Rectal smooth muscle tissue (tissue), 1 donor: ENCODE measurements around the gene ECEL1.
A peak's percentile ranks its signal among the peaks of the same experiment; 100 is the strongest.

Source experiments
- H3K27ac ChIP-seq: one replicate; pipeline ENCODE4 v1.7.0; 2013; ENCODE audit warnings: low read depth, low read length, inconsistent platforms
- H3K27me3 ChIP-seq: one replicate; pipeline ENCODE4 v1.7.0; 2013; ENCODE audit warnings: low read length; ENCODE audit not compliant: control insufficient read depth, insufficient read depth
- H3K36me3 ChIP-seq: one replicate; pipeline ENCODE4 v1.7.0; 2013; ENCODE audit warnings: low read length; ENCODE audit not compliant: control insufficient read depth, insufficient read depth
- H3K4me1 ChIP-seq: one replicate; pipeline ENCODE4 v1.7.0; 2013; ENCODE audit warnings: low read length; ENCODE audit not compliant: control insufficient read depth, insufficient read depth
- H3K4me3 ChIP-seq: one replicate; pipeline ENCODE4 v1.7.0; 2013; ENCODE audit warnings: low read length
- H3K9ac ChIP-seq: one replicate; pipeline ENCODE4 v1.7.0; 2013; ENCODE audit warnings: low read length

Gene ECEL1

GRCh38 chr2:232492236-232492848 lies 4.7 kb upstream of the ECEL1 start:
- Histone ChIP-seq H3K9ac (no peak overlapping the region), H3K4me3 (no peak overlapping the region), H3K27me3 (no peaks in the 10 kb centered on the region)

DNA sequence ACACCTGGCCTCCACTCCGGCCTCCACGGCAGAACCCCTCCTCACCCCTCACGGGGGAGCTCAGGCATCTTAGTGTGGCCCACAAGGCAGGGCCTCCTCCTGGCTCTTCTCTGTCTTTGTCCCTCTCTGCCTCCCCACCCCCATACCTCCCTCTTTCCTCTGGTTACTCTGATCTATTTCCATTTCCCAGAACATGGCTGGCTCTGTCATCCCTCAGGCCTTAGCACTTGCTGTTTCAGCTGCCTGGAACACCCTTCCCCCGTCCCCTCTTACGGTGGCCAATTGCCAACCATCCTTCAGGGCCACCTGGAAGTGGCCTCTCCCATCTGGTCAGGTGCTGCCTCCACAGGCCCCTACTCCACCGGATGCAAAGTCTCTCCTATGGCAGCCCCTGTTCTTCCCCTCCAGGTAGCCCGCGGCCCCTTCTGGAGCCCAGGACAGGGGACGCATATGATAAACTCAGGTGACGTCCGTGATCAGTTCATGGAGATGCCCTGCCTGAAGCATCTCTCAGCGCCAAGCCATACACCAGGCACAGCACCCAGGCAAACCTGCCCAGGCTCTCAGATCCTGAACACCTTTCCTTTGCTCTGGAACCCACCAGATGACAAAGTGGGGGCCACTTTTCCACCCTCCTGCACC lies 3.6 kb upstream of the ECEL1 start:
- H3K4me1 ChIP-seq: no peaks in the 10 kb centered on the region
- H3K27ac ChIP-seq: no peak overlapping the region
- H3K4me3 ChIP-seq: no peak overlapping the region
- H3K27me3 ChIP-seq: no peaks in the 10 kb centered on the region
- H3K36me3 ChIP-seq: no peaks in the 10 kb centered on the region
- no peak overlapping the region for H3K9ac ChIP-seq

More at GRCh38 chr2:232492236-232492848, 4.7 kb upstream of the ECEL1 start:
- Histone ChIP-seq H3K27ac (no peak overlapping the region), H3K36me3 (no peaks in the 10 kb centered on the region), H3K4me1 (no peaks in the 10 kb centered on the region)

GRCh38 chr2:232490221-232491138 lies 2.8 kb upstream of the ECEL1 start:
- Histone ChIP-seq H3K9ac (no peak overlapping the region), H3K4me3 (no peak overlapping the region), H3K36me3 (no peaks in the 10 kb centered on the region), H3K4me1 (no peaks in the 10 kb centered on the region), H3K27ac (no peak overlapping the region), H3K27me3 (peaks cover 5% of the 10 kb centered on the region)

DNA sequence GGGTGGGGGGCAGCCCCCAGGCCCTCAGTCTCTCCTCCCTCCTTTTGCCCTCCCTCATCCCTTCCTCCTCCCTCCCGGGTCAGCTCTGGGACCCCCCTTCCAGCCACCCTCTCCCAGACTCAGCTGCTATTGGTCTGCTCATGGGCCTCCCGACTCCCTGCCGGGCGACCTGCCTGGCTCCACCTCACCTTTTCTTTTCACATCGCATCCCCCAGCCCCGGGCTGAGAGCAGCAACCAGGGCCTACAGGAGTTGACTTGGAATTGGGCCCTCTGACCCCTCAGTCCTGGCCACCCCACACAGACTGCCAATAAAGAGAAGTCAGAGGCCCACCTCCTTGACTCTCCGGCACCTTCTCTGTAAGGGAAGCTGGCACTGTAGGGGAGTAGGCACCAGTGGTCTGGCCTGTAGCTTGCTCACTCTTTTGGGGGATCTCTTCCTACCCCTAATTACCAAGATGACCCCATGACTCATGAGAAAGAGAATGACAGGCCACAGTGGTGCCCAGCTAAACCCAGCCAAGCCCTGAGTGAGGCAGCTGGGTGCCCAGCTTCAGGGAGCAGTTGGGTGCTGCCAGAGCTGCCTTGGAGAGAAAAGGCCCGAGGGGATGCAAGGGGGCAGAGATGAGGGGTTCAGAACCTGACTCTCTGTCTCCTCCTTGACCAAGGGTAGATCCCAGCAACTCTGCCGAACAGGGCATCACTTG lies 2.0 kb upstream of the ECEL1 start:
- Histone ChIP-seq H3K9ac (no peak overlapping the region), H3K36me3 (no peaks in the 10 kb centered on the region), H3K4me1 (no peaks in the 10 kb centered on the region), H3K4me3 (no peak overlapping the region), H3K27me3 (peaks cover 8% of the 10 kb centered on the region), H3K27ac (no peak overlapping the region)

- no peak overlapping the region for H3K27ac ChIP-seq
- no peak overlapping the region for H3K4me3 ChIP-seq
- H3K36me3 ChIP-seq: no peaks in the 10 kb centered on the region
- H3K4me1 ChIP-seq: no peaks in the 10 kb centered on the region
- peaks cover 13% of the 10 kb centered on the region for H3K27me3 ChIP-seq
- H3K9ac ChIP-seq: no peak overlapping the region
Measured at GRCh38 chr2:232488721-232489300, 1.2 kb upstream of the ECEL1 start.

GRCh38 chr2:232488097-232488711 lies 570 bp upstream of the ECEL1 start:
- Histone ChIP-seq H3K4me3 (no peak overlapping the region), H3K4me1 (no peaks in the 10 kb centered on the region), H3K27ac (no peak overlapping the region), H3K27me3 (peaks cover 19% of the 10 kb centered on the region), H3K9ac (no peak overlapping the region), H3K36me3 (no peaks in the 10 kb centered on the region)

DNA sequence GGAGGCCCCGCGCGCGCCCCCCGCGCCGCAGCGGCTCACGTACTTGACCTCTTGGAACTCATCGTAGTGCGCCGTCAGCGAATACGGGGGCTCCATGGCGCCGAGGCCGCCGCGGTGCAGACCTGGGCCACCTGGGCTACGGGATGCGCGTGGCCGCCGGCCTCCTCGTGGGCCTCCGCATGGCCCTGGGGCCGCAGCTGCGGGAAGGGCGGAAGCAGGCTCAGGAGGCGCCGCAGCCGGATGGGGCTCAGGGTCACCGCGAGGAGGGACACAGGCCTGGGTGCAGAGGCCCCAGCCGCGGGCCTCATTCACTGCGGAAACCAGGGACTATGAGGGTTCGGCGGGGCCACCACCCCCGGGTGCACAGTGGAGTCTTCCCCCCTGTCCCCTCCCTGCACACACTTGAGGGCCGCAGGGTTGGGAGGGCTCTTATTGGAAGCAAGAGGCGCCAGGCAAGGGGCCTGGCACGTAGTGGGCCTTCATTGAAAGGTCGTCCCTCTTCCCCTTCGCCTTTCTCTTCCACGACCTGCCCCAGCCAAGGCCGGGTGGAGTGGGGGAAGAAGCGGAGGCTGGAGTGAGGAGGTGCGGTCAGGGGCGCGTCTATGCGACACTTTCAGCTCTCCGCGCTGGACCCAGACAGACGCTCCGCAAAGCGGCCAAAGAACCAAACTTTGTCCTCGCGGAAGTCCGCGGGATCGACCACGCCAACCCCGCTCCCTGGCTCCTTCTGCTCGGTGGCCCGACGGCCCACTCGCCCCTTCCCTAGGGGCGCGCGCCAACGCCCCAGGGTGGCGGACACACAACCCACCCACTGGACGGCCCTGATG lies 863 bp downstream of the ECEL1 start:
- Histone ChIP-seq H3K27me3 (peaks cover 19% of the 10 kb centered on the region), H3K9ac (no peak overlapping the region)

GRCh38 chr2:232485757-232486557 lies 1.7 kb downstream of the ECEL1 start:
- H3K4me1 ChIP-seq: no peaks in the 10 kb centered on the region
- no peak overlapping the region for H3K9ac ChIP-seq
- peak overlapping the region; percentile 8 for H3K4me3 ChIP-seq
- H3K27ac ChIP-seq: no peak overlapping the region
- H3K27me3 ChIP-seq: peaks cover 19% of the 10 kb centered on the region
- H3K36me3 ChIP-seq: no peaks in the 10 kb centered on the region

More for the DNA sequence above, 863 bp downstream of the ECEL1 start:
- H3K36me3 ChIP-seq: no peaks in the 10 kb centered on the region
- no peaks in the 10 kb centered on the region for H3K4me1 ChIP-seq
- peak overlapping the region; percentile 15 for H3K4me3 ChIP-seq
- no peak overlapping the region for H3K27ac ChIP-seq

- no peak overlapping the region for H3K27ac ChIP-seq
- H3K4me1 ChIP-seq: no peaks in the 10 kb centered on the region
- H3K36me3 ChIP-seq: no peaks in the 10 kb centered on the region
- no peak overlapping the region for H3K9ac ChIP-seq
- peaks cover 19% of the 10 kb centered on the region for H3K27me3 ChIP-seq
- no peak overlapping the region for H3K4me3 ChIP-seq
Measured at GRCh38 chr2:232485348-232485756, 2.3 kb downstream of the ECEL1 start.

DNA sequence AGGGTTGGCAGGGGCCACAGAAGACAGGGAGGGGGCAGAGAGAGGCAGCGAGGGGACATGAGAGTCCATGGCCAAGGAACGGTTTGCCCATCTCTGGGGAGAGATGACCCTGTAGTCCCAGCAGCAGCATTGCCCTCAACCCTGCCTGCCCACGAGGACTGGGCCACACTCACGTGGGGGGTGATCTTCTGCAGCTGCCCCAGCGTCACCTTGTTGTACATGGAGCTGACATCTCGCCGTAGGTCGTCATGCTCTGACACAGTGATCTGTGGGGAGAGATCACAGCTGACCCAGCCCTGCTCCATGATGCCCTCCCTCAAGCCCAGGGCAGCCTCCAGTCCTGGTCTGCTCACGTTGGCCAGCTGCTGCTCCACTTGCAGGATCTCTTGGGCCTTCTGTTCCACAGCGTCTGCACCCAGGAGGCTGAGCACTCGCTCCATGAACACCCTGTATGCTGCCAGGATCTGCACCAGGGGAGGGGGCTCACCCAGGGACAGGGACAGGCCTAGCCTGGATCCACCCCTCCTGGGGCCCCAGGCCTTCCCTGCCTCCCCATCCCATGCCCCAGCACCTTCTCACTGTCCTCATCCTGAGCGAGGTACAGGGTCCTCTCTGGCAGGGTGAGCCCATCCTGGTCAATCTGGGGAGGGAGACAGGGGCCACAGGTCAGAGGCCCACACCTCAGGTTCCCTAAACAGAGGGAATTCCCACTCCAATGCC lies 2.8 kb downstream of the ECEL1 start:
- H3K27me3 ChIP-seq: peaks cover 19% of the 10 kb centered on the region

More for the DNA sequence above, 2.8 kb downstream of the ECEL1 start:
- H3K9ac ChIP-seq: no peak overlapping the region
- H3K4me3 ChIP-seq: no peak overlapping the region
- no peak overlapping the region for H3K27ac ChIP-seq
- H3K36me3 ChIP-seq: no peaks in the 10 kb centered on the region
- no peaks in the 10 kb centered on the region for H3K4me1 ChIP-seq
